ENCODE measurements around the gene PAPPA. TPM values are rescaled to one million over a fixed set of nuclear protein-coding genes. Genes with fewer than 3 reads are reported as not detected.

PAPPA gene
- total RNA-seq, 4 donors from 2014 or later = 2.1 to 5.0 (median 3.7) TPM

GRCh38 chr9:116181853-116182610 lies 28.4 kb downstream of the PAPPA start:
- no peaks in the 10 kb centered on the region for H3K36me3 ChIP-seq
- WGBS = 79% methylated on average over 3 of the region's 3 CpGs
- H3K4me1 ChIP-seq = no peaks in the 10 kb centered on the region
- no peak overlapping the region for H3K4me3 ChIP-seq
- intact Hi-C loops (cut with DNase I) = no loop called here
- no peaks in the 10 kb centered on the region for H3K9me3 ChIP-seq
- H3K27ac ChIP-seq (replicated peaks in 1 of 4) = no peak overlapping the region
- H3K27me3 ChIP-seq = peaks cover 0 to 5% (median 0%) of the 10 kb centered on the region in 4 donors
- TF ChIP-seq CTCF (IDR thresholded peaks at IDR 0.05) = no peak
- TF ChIP-seq EP300 (IDR thresholded peaks at IDR 0.05) = no peak
- TF ChIP-seq POLR2AphosphoS5 (IDR thresholded peaks at IDR 0.05) = no peak
- no peak for DNase-seq (ENCODE audit: extremely low spot score)

GRCh38 chr9:116182876-116183275 lies 29.3 kb downstream of the PAPPA start:
- TF ChIP-seq POLR2A (IDR thresholded peaks at IDR 0.05; ENCODE audit: low read depth) = no peak
- no peaks in the 10 kb centered on the region for H3K9me3 ChIP-seq
- 83% methylated on average over 5 of the region's 5 CpGs for WGBS
- no peaks in the 10 kb centered on the region for H3K4me1 ChIP-seq
- intact Hi-C loops (cut with DNase I) = no loop called here
- H3K27me3 ChIP-seq = peaks cover 0 to 5% (median 0%) of the 10 kb centered on the region in 4 donors
- H3K27ac ChIP-seq (replicated peaks in 1 of 4) = no peak overlapping the region
- no peaks in the 10 kb centered on the region for H3K36me3 ChIP-seq
- no peak for DNase-seq (ENCODE audit: extremely low spot score)
- no peak overlapping the region for H3K4me3 ChIP-seq

- intact Hi-C loops (cut with DNase I) = no loop called here
- no peaks in the 10 kb centered on the region for H3K36me3 ChIP-seq
- no peak overlapping the region for H3K27ac ChIP-seq (replicated peaks in 1 of 4)
- WGBS = 96% methylated on average over 27 of the region's 27 CpGs
- TF ChIP-seq POLR2AphosphoS5 (IDR thresholded peaks at IDR 0.05) = no peak
- no peak for TF ChIP-seq CTCF (IDR thresholded peaks at IDR 0.05)
- no peak for TF ChIP-seq POLR2A (IDR thresholded peaks at IDR 0.05; ENCODE audit: low read depth)
- TF ChIP-seq EP300 (IDR thresholded peaks at IDR 0.05) = no peak
- H3K27me3 ChIP-seq = peaks cover 0 to 7% (median 0%) of the 10 kb centered on the region in 4 donors
- H3K4me3 ChIP-seq = no peak overlapping the region
- no peaks in the 10 kb centered on the region for H3K9me3 ChIP-seq
- no peaks in the 10 kb centered on the region for H3K4me1 ChIP-seq
- no peak for DNase-seq (ENCODE audit: extremely low spot score)
Observed at GRCh38 chr9:116187570-116188170, 34.1 kb downstream of the PAPPA start.

GRCh38 chr9:116189683-116190082 lies 36.1 kb downstream of the PAPPA start:
- no peak for TF ChIP-seq POLR2A (IDR thresholded peaks at IDR 0.05; ENCODE audit: low read depth)
- no peak for TF ChIP-seq EP300 (IDR thresholded peaks at IDR 0.05)
- no peak for TF ChIP-seq CTCF (IDR thresholded peaks at IDR 0.05)
- no peak for TF ChIP-seq POLR2AphosphoS5 (IDR thresholded peaks at IDR 0.05)
- H3K4me3 ChIP-seq = no peak overlapping the region

GRCh38 chr9:116190637-116191396 lies 37.2 kb downstream of the PAPPA start:
- no peak for TF ChIP-seq POLR2AphosphoS5 (IDR thresholded peaks at IDR 0.05)
- TF ChIP-seq CTCF (IDR thresholded peaks at IDR 0.05) = no peak
- TF ChIP-seq POLR2A (IDR thresholded peaks at IDR 0.05; ENCODE audit: low read depth) = no peak
- TF ChIP-seq EP300 (IDR thresholded peaks at IDR 0.05) = no peak
- Histone ChIP-seq H3K9me3 (no peaks in the 10 kb centered on the region), H3K27me3 (peaks cover 0 to 7% (median 0%) of the 10 kb centered on the region in 4 donors), H3K4me1 (no peaks in the 10 kb centered on the region), H3K27ac (replicated peaks in 1 of 4) (no peak overlapping the region), H3K4me3 (no peak overlapping the region), H3K36me3 (no peaks in the 10 kb centered on the region)
- no peak for DNase-seq (ENCODE audit: extremely low spot score)
- 93% methylated on average over 5 of the region's 6 CpGs for WGBS
- intact Hi-C loops (cut with DNase I) = no loop called here

More at GRCh38 chr9:116189683-116190082, 36.1 kb downstream of the PAPPA start:
- Histone ChIP-seq H3K36me3 (no peaks in the 10 kb centered on the region), H3K4me1 (no peaks in the 10 kb centered on the region), H3K27ac (replicated peaks in 1 of 4) (no peak overlapping the region), H3K27me3 (peaks cover 0 to 7% (median 0%) of the 10 kb centered on the region in 4 donors), H3K9me3 (no peaks in the 10 kb centered on the region)
- intact Hi-C loops (cut with DNase I) = no loop called here
- WGBS = 74% methylated on average over 5 of the region's 5 CpGs
- no peak for DNase-seq (ENCODE audit: extremely low spot score)

Data from esophagus muscularis mucosa (tissue), 4 donors.